ENCODE measurements around the gene ELFN2.

- TF ChIP-seq POLR2AphosphoS5 (IDR thresholded peaks at IDR 0.05; ENCODE audit: low read depth, low read length) (no peak), POLR2A (IDR thresholded peaks at IDR 0.05; ENCODE audit: low read depth, low read length) (no peak), TAF1 (IDR thresholded peaks at IDR 0.05; ENCODE audit: borderline replicate concordance, low read depth, low read length) (no peak)
These were observed 19.4 kb downstream of the ELFN2 start for GRCh38 chr22:37407856-37408255.
